Mucosa of stomach (tissue), 1 donor: ENCODE data around the gene ARSA.
"Not testable (repeated sequence)": the region's sequence is repeated elsewhere in the genome, so short reads cannot be mapped to it uniquely, and the experiment has no call there.

Experiments used
- H3K27me3 ChIP-seq: one replicate; pipeline ENCODE4 v1.7.0; 2013; ENCODE audit warnings: mild to moderate bottlenecking, low read length; ENCODE audit not compliant: control insufficient read depth, insufficient read depth
- H3K36me3 ChIP-seq: one replicate; pipeline ENCODE4 v1.7.0; 2013; ENCODE audit warnings: low read length; ENCODE audit not compliant: control insufficient read depth, insufficient read depth
- H3K4me1 ChIP-seq: one replicate; pipeline ENCODE4 v1.7.0; 2013; ENCODE audit warnings: mild to moderate bottlenecking, low read length; ENCODE audit not compliant: control insufficient read depth, insufficient read depth
- H3K4me3 ChIP-seq: one replicate; pipeline ENCODE4 v1.7.0; 2013; ENCODE audit warnings: low read length
- H3K9ac ChIP-seq: one replicate; pipeline ENCODE4 v1.7.0; 2013; ENCODE audit warnings: mild to moderate bottlenecking, low read length, moderate library complexity
- H3K9me3 ChIP-seq: one replicate; pipeline ENCODE4 v1.7.0; 2013; ENCODE audit warnings: mild to moderate bottlenecking, low read length, moderate library complexity; ENCODE audit not compliant: control insufficient read depth
- donor health status: Pancreatic carcinoma.

The ARSA gene

GRCh38 chr22:50670914-50671538, 43.1 kb upstream of the ARSA start:
- H3K4me1 ChIP-seq = no peaks in the 10 kb centered on the region
- H3K27me3 ChIP-seq = peaks cover 41% of the 10 kb centered on the region
- H3K9ac ChIP-seq = no peak overlapping the region

GRCh38 chr22:50670513-50670912, 42.6 kb upstream of the ARSA start:
- no peak overlapping the region for H3K9ac ChIP-seq
- no peaks in the 10 kb centered on the region for H3K36me3 ChIP-seq
- H3K27me3 ChIP-seq = peaks cover 37% of the 10 kb centered on the region
- H3K4me3 ChIP-seq = no peak overlapping the region
- H3K4me1 ChIP-seq = no peaks in the 10 kb centered on the region
- H3K9me3 ChIP-seq = no peaks in the 10 kb centered on the region

More at GRCh38 chr22:50670914-50671538, 43.1 kb upstream of the ARSA start:
- H3K4me3 ChIP-seq = no peak overlapping the region
- no peaks in the 10 kb centered on the region for H3K9me3 ChIP-seq
- H3K36me3 ChIP-seq = no peaks in the 10 kb centered on the region

- Histone ChIP-seq H3K36me3 (no peaks in the 10 kb centered on the region), H3K9ac (no peak overlapping the region), H3K9me3 (no peaks in the 10 kb centered on the region), H3K4me3 (no peak overlapping the region), H3K27me3 (peaks cover 4% of the 10 kb centered on the region), H3K4me1 (no peaks in the 10 kb centered on the region)
These were observed 37.8 kb upstream of the ARSA start for GRCh38 chr22:50665738-50666137.

GRCh38 chr22:50665212-50665611, 37.3 kb upstream of the ARSA start:
- Histone ChIP-seq H3K4me1 (no peaks in the 10 kb centered on the region), H3K27me3 (no peaks in the 10 kb centered on the region), H3K9me3 (no peaks in the 10 kb centered on the region), H3K9ac (no peak overlapping the region), H3K4me3 (no peak overlapping the region), H3K36me3 (no peaks in the 10 kb centered on the region)

- H3K4me3 ChIP-seq = no peak overlapping the region
- H3K27me3 ChIP-seq = no peaks in the 10 kb centered on the region
- no peak overlapping the region for H3K9ac ChIP-seq
- H3K9me3 ChIP-seq = no peaks in the 10 kb centered on the region
- peaks cover 6% of the 10 kb centered on the region for H3K4me1 ChIP-seq
- H3K36me3 ChIP-seq = no peaks in the 10 kb centered on the region
These were observed 32.4 kb upstream of the ARSA start for GRCh38 chr22:50660306-50660705.

GRCh38 chr22:50659711-50660110, 31.8 kb upstream of the ARSA start:
- H3K36me3 ChIP-seq, H3K27me3 ChIP-seq, H3K4me1 ChIP-seq, H3K4me3 ChIP-seq, H3K9ac ChIP-seq, H3K9me3 ChIP-seq: not testable (repeated sequence)

- Histone ChIP-seq H3K4me1 (peaks cover 6% of the 10 kb centered on the region), H3K36me3 (no peaks in the 10 kb centered on the region), H3K4me3 (no peak overlapping the region), H3K9ac (no peak overlapping the region), H3K9me3 (no peaks in the 10 kb centered on the region), H3K27me3 (no peaks in the 10 kb centered on the region)
These were observed 30.0 kb upstream of the ARSA start for GRCh38 chr22:50657925-50658324.

- no peaks in the 10 kb centered on the region for H3K9me3 ChIP-seq
- no peak overlapping the region for H3K9ac ChIP-seq
- peaks cover 6% of the 10 kb centered on the region for H3K4me1 ChIP-seq
- no peak overlapping the region for H3K4me3 ChIP-seq
- no peaks in the 10 kb centered on the region for H3K36me3 ChIP-seq
- no peaks in the 10 kb centered on the region for H3K27me3 ChIP-seq
These were observed 28.4 kb upstream of the ARSA start for GRCh38 chr22:50656122-50657070.

- H3K36me3 ChIP-seq, H3K4me1 ChIP-seq, H3K9me3 ChIP-seq, H3K4me3 ChIP-seq, H3K9ac ChIP-seq, H3K27me3 ChIP-seq: not testable (repeated sequence)
These were observed 26.7 kb upstream of the ARSA start for GRCh38 chr22:50654664-50655063.

- Histone ChIP-seq H3K9me3 (no peaks in the 10 kb centered on the region), H3K27me3 (no peaks in the 10 kb centered on the region), H3K4me1 (peaks cover 6% of the 10 kb centered on the region), H3K4me3 (no peak overlapping the region), H3K9ac (no peak overlapping the region), H3K36me3 (no peaks in the 10 kb centered on the region)
These were observed 25.3 kb upstream of the ARSA start for GRCh38 chr22:50653256-50653655.

- not testable (repeated sequence) for H3K36me3 ChIP-seq, H3K9ac ChIP-seq
These were observed 15.8 kb upstream of the ARSA start for GRCh38 chr22:50643821-50644101.

GRCh38 chr22:50643021-50643820, 15.3 kb upstream of the ARSA start:
- Histone ChIP-seq H3K4me1 (peaks cover 10% of the 10 kb centered on the region), H3K27me3 (peaks cover 25% of the 10 kb centered on the region)
- not testable (repeated sequence) for H3K36me3 ChIP-seq, H3K9me3 ChIP-seq, H3K9ac ChIP-seq, H3K4me3 ChIP-seq

More at GRCh38 chr22:50643821-50644101, 15.8 kb upstream of the ARSA start:
- H3K9me3 ChIP-seq, H3K4me3 ChIP-seq: not testable (repeated sequence)
- peaks cover 25% of the 10 kb centered on the region for H3K27me3 ChIP-seq
- H3K4me1 ChIP-seq = peaks cover 10% of the 10 kb centered on the region
